ENCODE measurements around the gene AGBL4.

GRCh38 chr1:48789903-48790302 is 1233.9 kb downstream of the AGBL4 start:
- TF ChIP-seq CTCF (IDR thresholded peaks at IDR 0.05 in 2 of 3, conservative IDR thresholded peaks at IDR 0.05 in 1 of 3; ENCODE audit: borderline replicate concordance in 1 of 3, insufficient read depth in 1 of 3, low read depth in 2 of 3, low read length in 2 of 3) (no peak), POLR2AphosphoS5 (IDR thresholded peaks at IDR 0.05; ENCODE audit: low read depth, low read length) (no peak), POLR2A (IDR thresholded peaks at IDR 0.05; ENCODE audit: borderline replicate concordance, extremely low read depth, insufficient read depth, insufficient read length) (no peak), EZH2 (IDR thresholded peaks at IDR 0.05) (no peak), MAX (IDR thresholded peaks at IDR 0.05) (no peak), RAD21 (IDR thresholded peaks at IDR 0.05; ENCODE audit: low read depth) (no peak), YY1 (IDR thresholded peaks at IDR 0.05; ENCODE audit: extremely low read depth, insufficient replicate concordance, low read depth, low read length) (no peak), ZNF274 (IDR thresholded peaks at IDR 0.05; ENCODE audit: low read depth, low read length) (no peak), EZH2phosphoT487 (IDR thresholded peaks at IDR 0.05; ENCODE audit: borderline replicate concordance) (no peak)

Data from HCT116 (cell line).